Neural cell (in vitro differentiated cells): ENCODE results near the gene XIAP.

Experiments used
- EZH2 ChIP-seq: fragments of 200-600, 300-800 bp; shearing (Covaris generic), sonication (generic); IDR thresholded peaks from 2 replicates; pipeline ENCODE4 v1.6.1; 2014; ENCODE audit warnings: antibody characterized with exemption, low read length, borderline replicate concordance, mild to moderate bottlenecking; ENCODE audit not compliant: insufficient read depth, poor library complexity, severe bottlenecking
- TF ChIP-seq, protein P1 (sequence below): fragments of 450-650 bp; IDR thresholded peaks from 2 replicates; pipeline ENCODE4 v1.5.1; 2014; ENCODE audit warnings: antibody characterized with exemption, mild to moderate bottlenecking, moderate library complexity; ENCODE audit not compliant: poor library complexity, severe bottlenecking

DNA sequence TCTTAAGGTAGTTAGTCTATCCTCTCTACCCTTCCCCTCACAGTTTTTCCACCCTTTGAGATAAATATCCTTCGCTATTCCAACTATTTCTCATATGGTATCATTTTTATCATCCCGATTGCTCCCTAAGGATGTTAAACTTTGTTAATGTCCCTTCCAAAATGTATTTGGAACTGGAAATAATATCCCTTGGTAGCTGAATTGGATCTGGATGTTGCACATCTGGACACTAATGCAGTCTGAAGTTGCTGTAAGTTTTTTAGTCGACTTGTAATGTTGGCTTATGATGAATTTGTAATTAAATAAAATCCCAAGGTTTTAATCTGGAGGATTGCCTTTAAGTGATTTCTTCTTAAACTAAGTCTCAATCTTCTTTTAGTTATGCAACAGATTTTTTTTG lies 22.5 kb downstream of the XIAP start:
- TF ChIP-seq, protein P1, sequence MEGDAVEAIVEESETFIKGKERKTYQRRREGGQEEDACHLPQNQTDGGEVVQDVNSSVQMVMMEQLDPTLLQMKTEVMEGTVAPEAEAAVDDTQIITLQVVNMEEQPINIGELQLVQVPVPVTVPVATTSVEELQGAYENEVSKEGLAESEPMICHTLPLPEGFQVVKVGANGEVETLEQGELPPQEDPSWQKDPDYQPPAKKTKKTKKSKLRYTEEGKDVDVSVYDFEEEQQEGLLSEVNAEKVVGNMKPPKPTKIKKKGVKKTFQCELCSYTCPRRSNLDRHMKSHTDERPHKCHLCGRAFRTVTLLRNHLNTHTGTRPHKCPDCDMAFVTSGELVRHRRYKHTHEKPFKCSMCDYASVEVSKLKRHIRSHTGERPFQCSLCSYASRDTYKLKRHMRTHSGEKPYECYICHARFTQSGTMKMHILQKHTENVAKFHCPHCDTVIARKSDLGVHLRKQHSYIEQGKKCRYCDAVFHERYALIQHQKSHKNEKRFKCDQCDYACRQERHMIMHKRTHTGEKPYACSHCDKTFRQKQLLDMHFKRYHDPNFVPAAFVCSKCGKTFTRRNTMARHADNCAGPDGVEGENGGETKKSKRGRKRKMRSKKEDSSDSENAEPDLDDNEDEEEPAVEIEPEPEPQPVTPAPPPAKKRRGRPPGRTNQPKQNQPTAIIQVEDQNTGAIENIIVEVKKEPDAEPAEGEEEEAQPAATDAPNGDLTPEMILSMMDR = no peak
- no peak for TF ChIP-seq EZH2
